ENCODE results near the gene ECI1. TPM values are rescaled to one million over a fixed set of nuclear protein-coding genes. Genes with fewer than 3 reads are reported as not detected.

ECI1 gene, protein sequence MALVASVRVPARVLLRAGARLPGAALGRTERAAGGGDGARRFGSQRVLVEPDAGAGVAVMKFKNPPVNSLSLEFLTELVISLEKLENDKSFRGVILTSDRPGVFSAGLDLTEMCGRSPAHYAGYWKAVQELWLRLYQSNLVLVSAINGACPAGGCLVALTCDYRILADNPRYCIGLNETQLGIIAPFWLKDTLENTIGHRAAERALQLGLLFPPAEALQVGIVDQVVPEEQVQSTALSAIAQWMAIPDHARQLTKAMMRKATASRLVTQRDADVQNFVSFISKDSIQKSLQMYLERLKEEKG
- 47.2 to 75.5 TPM (median 70.7 TPM) in 5 replicates for total RNA-seq (2022; extraction: Qiagen RNA extraction)

DNA sequence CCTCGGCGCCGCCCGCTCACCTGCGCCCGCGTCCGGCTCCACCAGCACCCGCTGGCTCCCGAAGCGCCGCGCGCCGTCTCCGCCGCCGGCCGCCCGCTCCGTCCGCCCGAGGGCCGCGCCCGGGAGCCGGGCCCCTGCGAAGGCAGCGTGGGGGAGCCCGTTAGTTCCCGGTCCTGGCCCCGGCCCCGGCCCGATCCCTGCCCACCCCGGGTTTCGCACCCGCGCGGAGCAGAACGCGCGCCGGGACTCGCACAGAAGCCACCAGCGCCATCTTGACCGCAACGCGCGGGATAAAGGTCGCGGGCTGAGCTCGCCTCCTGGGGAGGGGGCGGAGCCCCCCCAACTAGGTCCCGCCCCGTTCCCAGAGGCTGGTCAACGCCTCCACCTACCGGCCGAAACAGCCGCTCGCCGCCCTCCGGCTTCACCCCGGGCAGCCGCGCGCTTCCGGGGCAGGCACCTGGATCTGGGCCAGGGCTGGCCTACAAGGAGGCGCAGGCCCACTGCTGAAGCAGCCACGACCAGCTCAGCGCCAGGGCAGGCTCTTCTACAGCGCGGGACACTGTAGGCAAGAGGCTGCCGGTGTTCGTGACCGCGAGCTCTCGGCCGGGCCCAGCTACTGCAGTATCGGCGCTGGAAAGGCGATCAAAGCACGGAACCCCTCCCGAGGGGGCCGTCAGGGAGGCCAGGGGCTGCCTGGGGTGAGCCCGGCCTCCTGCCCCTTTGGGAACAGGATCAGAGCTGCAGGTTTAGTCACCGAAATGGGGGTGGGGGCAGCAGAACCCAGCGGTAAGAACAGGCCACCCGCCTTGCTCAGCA lies at the start of gene ECI1:
Gene ECI1 (minus strand): TSS at position 292 of the 816 bp plus-strand sequence. CDS start 21 bp downstream, at position 271.

DNA sequence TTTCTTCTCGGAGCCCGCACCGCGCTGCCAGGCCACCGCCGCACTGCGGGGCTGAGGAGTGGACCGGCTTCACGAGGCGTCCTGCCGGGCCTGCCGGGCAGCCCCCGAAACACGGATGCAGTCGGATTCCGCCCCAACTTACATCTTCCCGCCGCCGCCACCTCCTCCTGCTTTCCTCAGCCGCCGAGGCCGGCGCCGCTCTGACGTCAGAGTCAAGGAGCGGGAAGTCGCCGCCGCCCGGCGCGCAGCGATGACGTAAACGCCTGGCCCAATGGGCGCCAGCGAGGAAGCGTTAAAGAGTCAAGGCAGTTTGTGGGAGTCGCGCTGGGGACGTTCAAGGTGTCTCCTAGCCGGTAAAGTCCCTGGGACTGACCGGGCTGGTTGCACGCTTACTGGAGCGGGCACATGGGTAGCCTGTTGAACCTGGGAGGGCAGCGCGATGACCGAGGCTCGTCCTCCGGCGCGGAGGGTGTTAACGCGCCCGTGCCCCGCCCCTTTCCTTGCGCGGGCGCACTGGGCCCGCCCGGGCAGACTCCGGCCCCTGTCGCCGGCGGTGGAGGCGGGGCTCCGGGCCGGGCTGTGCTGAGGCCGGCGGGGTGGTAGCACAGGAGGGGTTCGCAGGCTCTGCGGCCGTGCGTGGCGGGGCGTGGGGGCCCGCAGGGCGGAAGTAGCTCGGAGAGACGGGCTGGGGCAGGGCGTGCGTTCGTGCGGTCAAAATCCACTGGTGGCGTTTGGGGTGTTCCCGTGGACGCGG lies 16.7 kb upstream of the ECI1 start, which contains the start of gene RNPS1:
Gene RNPS1 (minus strand): TSS at position 214 of the 754 bp plus-strand sequence. CDS start 3,483 bp downstream, outside the sequence.

DNA sequence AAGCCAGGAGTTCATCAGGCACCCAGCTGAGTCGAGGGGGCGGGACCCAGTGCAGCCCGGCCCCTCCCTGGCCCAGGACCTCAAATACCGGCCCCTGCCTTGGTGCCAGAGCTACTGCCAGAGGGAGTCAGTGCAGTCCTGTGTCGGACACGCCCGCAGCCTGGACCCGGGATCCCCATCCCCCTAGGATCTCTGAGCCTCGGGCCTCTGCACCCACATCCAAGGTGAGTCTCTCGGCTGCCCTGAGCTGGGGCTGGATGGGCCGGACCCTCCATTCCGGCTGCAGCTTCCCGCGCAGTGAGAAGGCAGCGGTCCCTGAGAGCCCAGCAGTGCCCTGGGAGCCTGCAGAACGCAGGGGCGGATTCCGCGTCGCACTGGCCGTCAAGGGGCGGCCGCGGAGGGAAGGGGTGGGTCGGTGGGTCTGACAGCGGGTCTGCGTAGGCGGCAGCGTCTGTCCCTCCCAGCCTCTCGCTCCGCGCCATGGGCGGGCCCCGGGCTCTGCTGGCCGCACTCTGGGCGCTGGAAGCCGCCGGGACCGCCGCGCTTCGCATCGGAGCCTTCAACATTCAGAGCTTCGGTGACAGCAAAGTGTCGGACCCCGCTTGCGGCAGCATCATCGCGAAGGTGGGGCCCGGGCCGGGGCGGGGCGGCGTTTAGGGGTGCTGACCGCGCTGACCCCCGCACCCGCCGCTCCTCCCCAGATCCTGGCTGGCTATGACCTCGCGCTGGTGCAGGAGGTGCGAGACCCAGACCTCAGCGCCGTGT lies 14.9 kb downstream of the ECI1 start, which contains the start of gene DNASE1L2:
Gene DNASE1L2 (plus strand): TSS at position 108 of the 765 bp plus-strand sequence. CDS start 373 bp downstream, at position 481.

DNA sequence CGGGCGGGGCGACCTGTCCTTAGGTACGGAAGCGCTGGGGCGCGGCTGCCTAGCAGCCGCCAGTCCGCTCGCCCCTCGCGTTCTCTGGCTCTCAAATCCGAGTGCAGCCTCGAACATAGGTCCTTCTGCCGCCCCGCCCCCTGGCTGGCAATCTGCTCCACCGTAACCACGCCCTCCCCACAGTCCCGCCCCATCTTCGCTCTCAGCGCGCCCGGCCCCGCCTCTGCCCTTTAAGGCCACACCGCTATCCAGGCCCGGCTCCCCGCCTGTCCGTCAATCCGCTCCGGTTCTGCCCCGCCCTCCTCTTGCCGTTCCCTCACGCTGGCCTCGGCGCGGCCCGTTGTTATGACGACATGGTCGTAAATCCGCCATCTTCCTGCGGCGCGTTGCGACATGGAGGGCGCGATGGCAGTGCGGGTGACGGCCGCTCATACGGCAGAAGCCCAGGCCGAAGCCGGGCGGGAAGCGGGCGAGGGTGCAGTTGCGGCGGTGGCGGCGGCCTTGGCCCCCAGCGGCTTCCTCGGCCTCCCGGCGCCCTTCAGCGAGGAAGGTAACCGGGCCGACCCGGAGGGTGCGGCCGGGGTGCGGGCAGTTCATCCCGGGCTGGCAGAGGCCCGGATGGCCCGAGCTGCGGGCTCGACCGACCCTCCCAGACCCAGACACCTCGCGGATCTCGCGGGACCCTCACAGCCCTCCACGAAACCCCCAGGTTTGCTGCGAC lies 28.0 kb downstream of the ECI1 start, which contains the start of gene E4F1:
Gene E4F1 (plus strand): TSS at position 371 of the 721 bp plus-strand sequence. CDS start 23 bp downstream, at position 394.

DNA sequence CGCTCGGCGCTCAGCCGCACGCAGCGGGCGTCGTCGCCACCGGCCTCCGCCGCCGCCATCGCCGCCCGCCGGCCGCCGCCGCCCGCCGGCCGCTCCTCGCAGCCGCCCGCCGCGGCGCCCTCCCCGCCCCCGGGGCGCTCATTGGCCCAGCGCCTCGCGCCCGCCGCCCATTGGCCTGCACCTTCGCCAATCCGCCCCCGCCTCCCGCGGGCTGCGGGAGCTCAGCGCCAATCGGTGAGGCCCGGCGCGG lies 36.7 kb downstream of the ECI1 start, which contains the start of gene PGP:
Gene PGP (minus strand): TSS at position 122 of the 250 bp plus-strand sequence. CDS start 63 bp downstream, at position 59.

DNA sequence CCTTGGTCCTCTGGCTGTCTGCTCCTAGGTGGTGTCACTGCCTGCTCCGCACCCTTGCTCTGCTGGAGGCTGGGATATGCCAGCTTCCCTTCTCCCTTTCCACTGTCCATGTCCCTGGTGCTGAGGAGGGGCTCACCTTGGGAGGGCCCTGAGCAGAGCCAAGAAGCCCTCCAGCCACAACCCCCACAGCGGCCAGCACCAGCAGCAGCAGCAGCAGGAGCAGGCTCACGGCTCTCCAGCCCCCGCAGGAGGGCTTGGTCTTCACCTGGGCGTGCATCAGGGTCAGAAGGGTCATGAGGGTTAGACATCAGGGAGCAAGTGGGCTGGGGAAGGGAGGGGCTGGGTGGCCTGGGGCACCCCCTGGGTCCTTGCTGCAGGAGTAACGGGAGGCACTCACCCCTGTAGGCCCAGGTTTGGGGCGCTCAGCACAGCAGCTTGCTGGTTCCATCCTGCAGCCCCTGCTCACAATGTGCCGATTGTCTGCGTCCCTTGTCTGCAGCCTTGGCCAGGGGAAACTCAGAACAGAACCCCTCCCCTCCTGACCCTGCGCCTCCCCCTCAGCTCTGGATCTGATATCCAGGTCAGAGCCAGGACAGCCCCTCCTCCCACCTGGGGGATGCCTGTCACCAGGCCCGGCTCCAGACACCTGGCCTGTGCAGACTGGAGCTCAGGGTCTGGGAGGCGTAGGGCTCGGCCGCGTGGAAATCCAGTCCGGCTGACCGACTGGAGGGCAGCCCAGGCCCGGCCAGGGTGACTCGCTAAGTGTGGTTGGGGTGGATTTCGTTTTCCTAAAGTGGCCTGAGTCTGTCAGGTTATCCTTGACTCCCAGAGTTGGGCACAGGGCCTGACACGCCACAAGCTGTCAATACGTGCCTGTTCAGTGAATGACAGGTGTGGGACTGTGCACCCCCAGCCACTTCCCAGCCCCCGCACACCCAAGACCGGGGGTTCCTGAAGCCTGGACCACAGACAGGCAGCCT lies 40.7 kb downstream of the ECI1 start, which contains the start of gene BRICD5:
Gene BRICD5 (minus strand): TSS at position 478 of the 980 bp plus-strand sequence. CDS start 30 bp downstream, at position 448.

DNA sequence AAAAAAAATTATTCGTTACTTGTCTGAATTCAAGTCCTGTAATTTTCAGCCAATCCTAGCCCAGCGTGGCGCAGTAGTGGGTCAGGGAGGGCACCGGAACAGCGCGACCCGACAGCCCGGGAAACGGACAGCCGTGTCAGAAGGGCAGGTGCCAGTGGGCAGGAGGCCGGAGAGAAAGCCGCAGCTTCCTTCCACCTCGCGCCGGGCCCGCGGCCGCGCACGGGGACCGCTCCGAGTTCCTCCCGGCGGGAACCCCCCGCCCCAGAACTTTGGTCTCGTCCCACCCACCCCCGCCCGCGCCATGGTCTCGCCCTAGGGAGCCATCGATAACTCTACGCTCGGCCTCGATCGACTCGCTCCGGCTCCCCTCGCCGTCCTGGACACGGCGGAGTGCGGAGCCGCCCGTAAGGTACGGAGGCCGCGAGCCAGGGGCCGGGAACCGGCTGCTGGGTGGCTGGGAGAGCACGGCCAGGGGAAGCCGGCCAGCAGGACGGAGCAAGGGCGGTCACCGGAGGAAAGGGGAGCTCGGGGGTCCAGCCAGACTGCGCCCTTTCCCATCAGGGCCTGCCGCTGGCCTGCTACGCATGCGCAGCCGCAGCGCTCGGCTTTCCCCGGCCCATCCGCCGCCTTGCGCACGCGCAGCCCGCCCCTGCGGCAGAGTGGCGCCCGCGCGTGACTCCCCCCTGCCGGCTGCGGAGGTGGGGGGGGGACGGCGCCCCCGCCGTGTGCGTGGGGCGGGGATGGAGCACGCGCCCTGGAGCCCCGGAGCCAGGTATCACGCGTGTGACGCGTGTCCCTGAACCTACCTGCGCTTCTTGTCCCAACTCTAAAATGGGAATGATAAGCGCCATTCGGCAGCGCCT lies 46.1 kb downstream of the ECI1 start, which contains the start of gene MLST8:
Gene MLST8 (plus strand): TSS at position 351 of the 863 bp plus-strand sequence. CDS start 632 bp downstream, outside the sequence.

DNA sequence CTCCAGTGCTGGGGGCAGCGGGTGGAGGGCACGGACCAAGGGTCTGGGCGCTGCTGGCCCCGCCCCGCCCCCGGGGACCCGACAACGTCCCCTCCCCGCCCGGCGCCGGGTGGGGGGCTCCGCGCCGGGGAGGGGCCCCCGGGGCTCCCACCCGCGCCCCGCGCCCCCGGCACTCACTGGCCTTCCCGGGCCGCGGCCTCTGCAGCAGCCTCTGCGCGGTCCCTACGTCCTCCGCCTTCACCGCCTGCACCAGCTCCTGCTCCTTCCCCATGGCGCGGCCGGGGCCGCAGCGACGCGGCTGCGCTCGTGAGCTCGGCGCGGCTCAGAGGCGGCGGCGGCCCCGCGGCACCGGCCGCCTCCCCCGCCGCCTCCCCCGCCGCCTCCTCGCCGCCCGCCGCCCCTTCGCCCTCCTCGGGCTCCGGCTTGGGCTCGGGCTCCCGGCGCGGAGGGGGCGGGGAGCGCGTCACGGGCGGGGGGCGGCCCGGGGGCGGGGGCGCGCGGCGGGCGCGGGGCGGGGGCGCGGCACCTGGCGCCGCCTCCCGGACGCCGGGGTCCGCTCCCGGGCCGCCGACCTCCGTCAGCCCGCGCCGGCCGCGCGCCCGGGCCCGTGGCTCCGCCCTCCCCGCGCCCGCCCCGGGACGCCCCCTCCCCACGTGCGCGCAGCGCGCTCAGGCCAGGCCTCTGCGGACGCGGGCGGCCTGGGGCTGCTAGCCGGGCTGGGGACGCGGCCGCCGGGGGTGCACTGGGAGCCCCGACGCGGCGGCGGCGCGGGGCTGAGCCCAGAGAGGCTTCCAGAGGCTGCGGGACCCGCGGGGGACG lies 55.0 kb downstream of the ECI1 start, which contains the start of gene CASKIN1:
Gene CASKIN1 (minus strand): TSS at position 444 of the 819 bp plus-strand sequence. CDS start 173 bp downstream, at position 271.

Other genes with a start within 250 kb of the ECI1 start
- 35.1 to 67.2 TPM (median 61.5 TPM) in 5 replicates for gene ZNF598, start 241.8 kb downstream of the ECI1 start, total RNA-seq (2022; extraction: Qiagen RNA extraction)
- gene NPW, start 231.8 kb downstream of the ECI1 start, total RNA-seq (2022; extraction: Qiagen RNA extraction): 0.79 to 1.2 TPM (median 1.0 TPM) in 5 replicates
- gene NHERF2, start 224.7 kb downstream of the ECI1 start, total RNA-seq (2022; extraction: Qiagen RNA extraction): 45.5 to 66.1 TPM (median 65.3 TPM) in 5 replicates
- 36.7 to 40.8 TPM (median 39.4 TPM) in 5 replicates for gene NTHL1, start 203.8 kb downstream of the ECI1 start, total RNA-seq (2022; extraction: Qiagen RNA extraction)
- 18.8 to 50.4 TPM (median 40.2 TPM) in 5 replicates for gene TSC2, start 203.6 kb downstream of the ECI1 start, total RNA-seq (2022; extraction: Qiagen RNA extraction)
- gene PKD1, start 115.7 kb downstream of the ECI1 start, total RNA-seq (2022; extraction: Qiagen RNA extraction): 24.4 to 50.2 TPM (median 45.8 TPM) in 5 replicates
- gene RAB26, start 103.0 kb downstream of the ECI1 start, total RNA-seq (2022; extraction: Qiagen RNA extraction): 1.5 to 4.0 TPM (median 3.2 TPM) in 5 replicates
- 34.4 to 68.4 TPM (median 62.9 TPM) in 5 replicates for gene TRAF7, start 95.8 kb downstream of the ECI1 start, total RNA-seq (2022; extraction: Qiagen RNA extraction)
- gene CASKIN1, start 55.0 kb downstream of the ECI1 start, total RNA-seq (2022; extraction: Qiagen RNA extraction): 0.21 to 0.58 TPM (median 0.39 TPM) in 5 replicates
- 35.5 to 57.2 TPM (median 52.5 TPM) in 5 replicates for gene MLST8, start 46.1 kb downstream of the ECI1 start, total RNA-seq (2022; extraction: Qiagen RNA extraction)
- 3.0 to 4.5 TPM (median 3.8 TPM) in 5 replicates for gene BRICD5, start 40.7 kb downstream of the ECI1 start, total RNA-seq (2022; extraction: Qiagen RNA extraction)
- gene PGP, start 36.7 kb downstream of the ECI1 start, total RNA-seq (2022; extraction: Qiagen RNA extraction): 16.1 to 28.0 TPM (median 27.5 TPM) in 5 replicates
- 14.1 to 26.2 TPM (median 24.4 TPM) in 5 replicates for gene E4F1, start 28.0 kb downstream of the ECI1 start, total RNA-seq (2022; extraction: Qiagen RNA extraction)
- gene DNASE1L2, start 15.1 kb downstream of the ECI1 start, total RNA-seq (2022; extraction: Qiagen RNA extraction): 0.54 to 1.3 TPM (median 1.1 TPM) in 5 replicates
- 258 to 289 TPM (median 262 TPM) in 5 replicates for gene RNPS1, start 16.5 kb upstream of the ECI1 start, total RNA-seq (2022; extraction: Qiagen RNA extraction)
- gene ABCA3, start 89.1 kb upstream of the ECI1 start, total RNA-seq (2022; extraction: Qiagen RNA extraction): 15.9 to 23.7 TPM (median 20.9 TPM) in 5 replicates
- 16.9 to 25.5 TPM (median 24.8 TPM) in 5 replicates for gene CCNF, start 177.9 kb upstream of the ECI1 start, total RNA-seq (2022; extraction: Qiagen RNA extraction)
- gene TEDC2, start 208.5 kb upstream of the ECI1 start, total RNA-seq (2022; extraction: Qiagen RNA extraction): 13.0 to 19.3 TPM (median 17.4 TPM) in 5 replicates
- gene NTN3, start 219.7 kb upstream of the ECI1 start, total RNA-seq (2022; extraction: Qiagen RNA extraction): 0.06 TPM in 1 of 5 replicates, not detected in the others
- 4.4 to 9.1 TPM (median 8.2 TPM) in 5 replicates for gene TBC1D24, start 223.5 kb upstream of the ECI1 start, total RNA-seq (2022; extraction: Qiagen RNA extraction)